AG04450 (cell line): ENCODE results near the gene NAXD. TPM values are rescaled to one million over a fixed set of nuclear protein-coding genes. Genes with fewer than 3 reads are reported as not detected.

Experiments
- CTCF ChIA-PET: fragments of 300-600, 350-600 bp; formaldehyde crosslinking; extraction: SDS; loops from one replicate; lab custom pipeline; 2022; ENCODE audit warnings: antibody characterized with exemption, inconsistent platforms; lab: Charles Lee
- POLR2A ChIA-PET: fragments of 350-600 bp; formaldehyde crosslinking; extraction: SDS; loops from one replicate; lab custom pipeline; 2021; ENCODE audit warnings: antibody characterized with exemption, inconsistent platforms; lab: Yijun Ruan, JAX
- DNase-seq: peaks from one replicate; pipeline ENCODE4 v3.0.0-alpha.2; 2011; ENCODE audit warnings: low read depth, low spot score
- H3K27ac ChIP-seq: one replicate; pipeline ENCODE4 v1.5.1; 2012; ENCODE audit warnings: low read depth, low read length, control low read depth
- H3K27me3 ChIP-seq: one replicate; pipeline ENCODE4 v1.6.0; 2012; ENCODE audit warnings: low read length; ENCODE audit not compliant: control insufficient read depth, insufficient read depth
- H3K4me3 ChIP-seq: 2 replicates; pipeline ENCODE4 v1.5.1; 2011; ENCODE audit warnings: mild to moderate bottlenecking, low read depth, low read length, control low read depth
- H3K9me3 ChIP-seq: 2 replicates; pipeline ENCODE4 v1.5.1; 2012; ENCODE audit warnings: low read length; ENCODE audit not compliant: control insufficient read depth, insufficient read depth
- polyA plus RNA-seq: library from polyadenylated mRNA; depleted of rRNA; stranded (reverse); fragments of >200 nt; gene quantifications from 2 replicates; pipeline ENCODE4 v1.2.3, GENCODE V29; 2011
- TF ChIP-seq, protein P1 (sequence below): IDR thresholded peaks from 2 replicates; pipeline ENCODE4 v1.5.1; 2011; ENCODE audit warnings: low read depth, low read length, control low read depth, inconsistent platforms

Gene NAXD
- polyA plus RNA-seq, 1 experiment, result 35.0 TPM

DNA sequence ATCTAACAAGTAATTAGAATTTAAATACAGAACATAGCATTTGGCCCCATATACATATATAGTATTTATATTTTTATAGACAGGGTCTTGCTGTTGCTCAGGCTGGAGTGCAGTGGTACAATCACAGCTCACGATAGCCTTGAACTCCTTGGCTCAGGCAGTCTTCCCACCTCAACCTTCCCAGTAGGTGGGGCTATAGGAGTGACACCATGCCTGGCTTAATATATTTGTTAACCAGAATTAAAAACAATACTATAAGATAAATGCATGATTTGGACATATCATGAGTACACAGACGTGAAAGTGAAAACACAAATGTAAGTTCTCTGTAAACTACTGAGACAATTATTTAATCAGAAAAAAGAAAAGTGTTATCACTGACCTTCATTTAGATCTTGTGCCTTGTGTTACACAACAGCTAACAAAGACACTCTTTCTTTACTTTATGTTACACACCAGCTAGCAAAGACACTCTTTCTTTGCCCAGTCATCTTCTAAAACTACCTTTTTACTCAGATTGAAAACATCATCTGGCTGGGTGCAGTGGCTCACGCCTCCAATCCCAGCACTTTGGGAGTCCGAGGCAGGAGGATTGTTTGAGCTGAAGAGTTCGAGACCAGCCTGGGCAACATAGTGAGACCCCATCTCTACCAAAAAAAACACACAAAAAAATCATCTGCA is 68.0 kb downstream of the NAXD start:
- TF ChIP-seq, protein P1, sequence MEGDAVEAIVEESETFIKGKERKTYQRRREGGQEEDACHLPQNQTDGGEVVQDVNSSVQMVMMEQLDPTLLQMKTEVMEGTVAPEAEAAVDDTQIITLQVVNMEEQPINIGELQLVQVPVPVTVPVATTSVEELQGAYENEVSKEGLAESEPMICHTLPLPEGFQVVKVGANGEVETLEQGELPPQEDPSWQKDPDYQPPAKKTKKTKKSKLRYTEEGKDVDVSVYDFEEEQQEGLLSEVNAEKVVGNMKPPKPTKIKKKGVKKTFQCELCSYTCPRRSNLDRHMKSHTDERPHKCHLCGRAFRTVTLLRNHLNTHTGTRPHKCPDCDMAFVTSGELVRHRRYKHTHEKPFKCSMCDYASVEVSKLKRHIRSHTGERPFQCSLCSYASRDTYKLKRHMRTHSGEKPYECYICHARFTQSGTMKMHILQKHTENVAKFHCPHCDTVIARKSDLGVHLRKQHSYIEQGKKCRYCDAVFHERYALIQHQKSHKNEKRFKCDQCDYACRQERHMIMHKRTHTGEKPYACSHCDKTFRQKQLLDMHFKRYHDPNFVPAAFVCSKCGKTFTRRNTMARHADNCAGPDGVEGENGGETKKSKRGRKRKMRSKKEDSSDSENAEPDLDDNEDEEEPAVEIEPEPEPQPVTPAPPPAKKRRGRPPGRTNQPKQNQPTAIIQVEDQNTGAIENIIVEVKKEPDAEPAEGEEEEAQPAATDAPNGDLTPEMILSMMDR, result peak; percentile 45
- no peak overlapping the region for H3K27ac ChIP-seq
- no peak overlapping the region for H3K4me3 ChIP-seq
- ChIA-PET CTCF (interaction anchor here (0.5 to 1.4 kb wide), 3 partner anchors 67 to 137 kb away, joined by 3 to 5 read pairs (median 3); no protein-coding TSS in a partner anchor), POLR2A (no interaction called here)
- H3K27me3 ChIP-seq, result no peaks in the 10 kb centered on the region
- H3K9me3 ChIP-seq, result no peaks in the 10 kb centered on the region
- no peak for DNase-seq

DNA sequence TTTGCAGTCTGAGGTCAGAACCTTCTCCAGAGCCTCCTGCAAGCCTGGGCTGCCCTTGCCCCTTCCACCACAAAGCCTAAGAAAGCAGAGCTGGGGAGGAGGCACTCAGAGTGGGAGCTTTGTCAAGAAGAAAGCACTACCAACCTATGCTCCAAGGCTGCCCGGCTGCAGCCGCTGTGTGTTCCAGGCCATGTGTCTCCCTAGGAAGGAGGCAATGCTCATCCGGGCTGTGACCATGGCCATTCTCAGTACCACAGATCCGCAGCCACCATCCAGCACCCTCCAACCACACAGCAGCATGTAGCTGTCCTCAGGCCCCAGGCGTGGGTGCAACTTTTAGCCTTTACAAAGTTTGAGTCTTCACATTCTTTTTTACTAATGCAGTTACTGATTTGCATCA is 68.6 kb downstream of the NAXD start:
- Histone ChIP-seq H3K9me3 (no peaks in the 10 kb centered on the region), H3K4me3 (no peak overlapping the region), H3K27me3 (no peaks in the 10 kb centered on the region), H3K27ac (no peak overlapping the region)
- ChIA-PET POLR2A (no interaction called here), CTCF (interaction anchor here (0.5 to 0.6 kb wide), 2 partner anchors 42 to 67 kb away, joined by 3 read pairs; no protein-coding TSS in a partner anchor)
- DNase-seq, result no peak
- TF ChIP-seq, protein P1, result no peak

DNA sequence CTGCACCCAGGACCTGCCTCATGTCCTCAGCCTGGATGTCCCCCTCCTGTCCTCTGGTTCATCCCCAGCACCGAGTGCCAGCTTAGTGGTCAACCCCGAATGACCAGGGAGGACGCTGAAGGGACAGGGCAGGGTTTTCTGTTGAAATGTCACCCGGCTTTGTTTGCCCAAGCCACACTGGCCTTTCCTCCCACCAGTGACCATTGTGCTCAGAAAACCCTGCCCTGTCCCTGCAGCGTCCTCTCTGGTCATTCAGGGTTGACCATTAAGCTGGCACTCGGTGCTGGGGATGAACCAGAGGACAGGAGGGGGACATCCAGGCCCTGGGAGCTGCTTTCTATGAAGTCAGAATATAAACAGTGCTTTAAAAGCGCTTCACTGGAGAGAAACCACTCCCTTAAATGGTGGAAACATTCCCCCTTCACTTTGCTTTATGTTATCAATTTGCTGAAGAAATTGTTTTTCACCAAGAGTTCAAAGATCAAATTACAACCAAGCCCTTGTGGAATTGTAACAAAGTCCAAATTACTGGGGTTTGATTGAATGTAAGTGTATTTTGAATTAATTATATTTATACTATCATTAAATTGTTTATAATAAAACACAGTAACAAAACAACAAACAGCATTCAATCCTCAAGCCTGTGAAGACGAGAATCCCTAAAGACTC is 69.2 kb downstream of the NAXD start:
- Histone ChIP-seq H3K27ac (no peak overlapping the region), H3K9me3 (no peaks in the 10 kb centered on the region), H3K4me3 (no peak overlapping the region), H3K27me3 (no peaks in the 10 kb centered on the region)
- DNase-seq, result no peak
- ChIA-PET POLR2A (interaction anchor here (0.7 kb wide), 1 partner anchor 28 kb away, joined by 3 read pairs; no protein-coding TSS in a partner anchor), CTCF (interaction anchor here (0.6 kb wide), 1 partner anchor 43 kb away, joined by 3 read pairs; no protein-coding TSS in a partner anchor)
- TF ChIP-seq, protein P1, result no peak

DNA sequence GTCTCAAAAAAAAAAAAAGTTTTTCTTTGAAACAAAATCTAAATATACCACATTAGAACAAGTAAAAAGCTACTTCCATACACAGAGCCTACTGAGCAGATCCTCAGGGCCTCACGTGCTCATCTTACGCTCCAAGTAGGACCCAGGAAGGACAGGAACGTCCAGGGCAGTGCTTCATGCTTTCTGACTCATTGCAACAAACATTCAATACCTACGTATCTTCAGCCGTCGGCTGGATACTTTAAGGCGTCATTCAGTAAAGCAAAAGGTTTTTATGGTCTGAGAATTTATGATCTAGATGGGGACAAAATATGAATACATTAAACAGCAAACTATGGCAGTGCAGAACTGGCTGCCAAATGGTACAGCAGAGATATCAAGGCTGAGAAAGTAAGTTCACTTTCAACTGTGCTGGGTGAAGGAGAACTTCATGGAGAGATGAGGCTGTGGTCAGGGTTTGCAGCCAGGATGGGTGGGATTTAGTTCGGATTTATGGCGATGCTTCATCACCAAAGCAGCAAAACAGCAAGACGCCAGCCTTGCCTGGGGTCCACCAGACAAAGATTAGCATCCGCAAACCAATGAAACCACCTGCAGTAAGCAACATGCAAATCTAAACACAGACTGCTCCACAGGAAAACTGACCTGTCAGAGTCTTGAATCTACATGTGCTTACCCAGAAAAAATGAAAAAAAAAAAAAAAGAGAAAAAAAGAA is 70.1 kb downstream of the NAXD start:
- TF ChIP-seq, protein P1, result no peak
- H3K27ac ChIP-seq, result no peak overlapping the region
- H3K27me3 ChIP-seq, result no peaks in the 10 kb centered on the region
- DNase-seq, result no peak
- CTCF ChIA-PET, result interaction anchor here (0.7 kb wide), 1 partner anchor 37 kb away, joined by 5 read pairs; no protein-coding TSS in a partner anchor
- POLR2A ChIA-PET, result no interaction called here
- H3K4me3 ChIP-seq, result no peak overlapping the region
- no peaks in the 10 kb centered on the region for H3K9me3 ChIP-seq
